HepG2 (cell line): Measurements from ENCODE around the gene KDM2B. TPM values are rescaled to one million over a fixed set of nuclear protein-coding genes. Genes with fewer than 3 reads are reported as not detected.

Source experiments
- BRF2 ChIP-seq: sonication (generic); formaldehyde crosslinking; IDR thresholded peaks from 2 replicates; pipeline ENCODE4 v1.8.1; 2022; ENCODE audit warnings: mild to moderate bottlenecking, missing genetic modification reagents
- HOXA3 ChIP-seq: sonication (generic); formaldehyde crosslinking; IDR thresholded peaks from 2 replicates; pipeline ENCODE4 v1.5.0; 2020; ENCODE audit warnings: missing genetic modification reagents
- MATR3 ChIP-seq: sonication (generic); formaldehyde crosslinking; IDR thresholded peaks from 2 replicates; pipeline ENCODE4 v1.4.0; 2020; ENCODE audit warnings: missing genetic modification reagents
- MED13 ChIP-seq: sonication (generic); formaldehyde crosslinking; IDR thresholded peaks from 2 replicates; pipeline ENCODE4 v1.5.0; 2020; ENCODE audit warnings: missing genetic modification reagents
- NFE2 ChIP-seq: sonication (generic); formaldehyde crosslinking; IDR thresholded peaks from 2 replicates; pipeline ENCODE4 v1.4.0; 2020; ENCODE audit warnings: missing genetic modification reagents
- NFKBIZ ChIP-seq: IDR thresholded peaks from 2 replicates; pipeline ENCODE4 v1.6.1; 2018; ENCODE audit warnings: missing genetic modification reagents, missing compliant biosample characterization
- NR2C2 ChIP-seq: sonication (generic); formaldehyde crosslinking; IDR thresholded peaks from 2 replicates; pipeline ENCODE4 v1.4.0; 2020; ENCODE audit warnings: missing genetic modification reagents, mild to moderate bottlenecking, moderate library complexity, borderline replicate concordance
- PHF8 ChIP-seq: sonication (generic); formaldehyde crosslinking; IDR thresholded peaks from 2 replicates; pipeline ENCODE4 v1.5.0; 2020; ENCODE audit warnings: missing genetic modification reagents
- RERE ChIP-seq: IDR thresholded peaks from 2 replicates; pipeline ENCODE4 v1.6.1; 2016; ENCODE audit warnings: low read depth, missing genetic modification reagents, missing compliant biosample characterization
- SATB2 ChIP-seq: sonication (generic); formaldehyde crosslinking; IDR thresholded peaks from 2 replicates; pipeline ENCODE4 v1.5.0; 2020; ENCODE audit warnings: missing genetic modification reagents
- SIX4 ChIP-seq: sonication (generic); formaldehyde crosslinking; IDR thresholded peaks from 2 replicates; pipeline ENCODE4 v1.4.0; 2020; ENCODE audit warnings: missing genetic modification reagents
- U2AF2 ChIP-seq: fragments of 200-400 bp; formaldehyde crosslinking; IDR thresholded peaks from 2 replicates; pipeline ENCODE4 v1.6.1; 2017; ENCODE audit warnings: low read depth, mild to moderate bottlenecking, low read length
- ZBTB26 ChIP-seq: IDR thresholded peaks from 2 replicates; pipeline ENCODE4 v1.6.1; 2016; ENCODE audit warnings: missing compliant biosample characterization, missing genetic modification reagents, borderline replicate concordance
- ZNF264 ChIP-seq: sonication (generic); formaldehyde crosslinking; IDR thresholded peaks from 2 replicates; pipeline ENCODE4 v1.4.0; 2020; ENCODE audit warnings: missing genetic modification reagents
- polyA plus RNA-seq, 8 experiments: library from polyadenylated mRNA; depleted of rRNA in 3 of 8; stranded (reverse) in 7 of 8; unstranded in 1 of 8; fragments of >200 nt; fragmentation: Illumina TruSeq in 4 of 8; extraction: Trizol in 4 of 8; gene quantifications; 2 replicates each; pipeline versions ENCODE4 v1.2.1 to v1.2.3, GENCODE V29; 2011 to 2016; ENCODE audit warnings: low read depth in 4 of 8, missing spikeins in 1 of 8, mixed read lengths in 1 of 8; ENCODE audit not compliant: insufficient read depth in 1 of 8
- total RNA-seq, 5 experiments: library from RNA; depleted of rRNA; stranded (reverse); fragments of >200 nt; fragmentation: Illumina TruSeq; extraction: Trizol; gene quantifications; 2 replicates each; pipeline ENCODE4 v1.2.3, GENCODE V29; 2016; ENCODE audit warnings: low read depth in 1 of 5
- TF ChIP-seq, protein P1 (sequence below): sonication (generic); formaldehyde crosslinking; IDR thresholded peaks from 2 replicates; pipeline ENCODE4 v1.4.0; 2020; ENCODE audit warnings: missing genetic modification reagents

The KDM2B gene
- total and polyA plus RNA-seq, 2 of the 13 experiments (the other 11 are each of a cell fraction or from before 2014, with no cell fraction given), result 17.5 to 26.1 TPM

DNA sequence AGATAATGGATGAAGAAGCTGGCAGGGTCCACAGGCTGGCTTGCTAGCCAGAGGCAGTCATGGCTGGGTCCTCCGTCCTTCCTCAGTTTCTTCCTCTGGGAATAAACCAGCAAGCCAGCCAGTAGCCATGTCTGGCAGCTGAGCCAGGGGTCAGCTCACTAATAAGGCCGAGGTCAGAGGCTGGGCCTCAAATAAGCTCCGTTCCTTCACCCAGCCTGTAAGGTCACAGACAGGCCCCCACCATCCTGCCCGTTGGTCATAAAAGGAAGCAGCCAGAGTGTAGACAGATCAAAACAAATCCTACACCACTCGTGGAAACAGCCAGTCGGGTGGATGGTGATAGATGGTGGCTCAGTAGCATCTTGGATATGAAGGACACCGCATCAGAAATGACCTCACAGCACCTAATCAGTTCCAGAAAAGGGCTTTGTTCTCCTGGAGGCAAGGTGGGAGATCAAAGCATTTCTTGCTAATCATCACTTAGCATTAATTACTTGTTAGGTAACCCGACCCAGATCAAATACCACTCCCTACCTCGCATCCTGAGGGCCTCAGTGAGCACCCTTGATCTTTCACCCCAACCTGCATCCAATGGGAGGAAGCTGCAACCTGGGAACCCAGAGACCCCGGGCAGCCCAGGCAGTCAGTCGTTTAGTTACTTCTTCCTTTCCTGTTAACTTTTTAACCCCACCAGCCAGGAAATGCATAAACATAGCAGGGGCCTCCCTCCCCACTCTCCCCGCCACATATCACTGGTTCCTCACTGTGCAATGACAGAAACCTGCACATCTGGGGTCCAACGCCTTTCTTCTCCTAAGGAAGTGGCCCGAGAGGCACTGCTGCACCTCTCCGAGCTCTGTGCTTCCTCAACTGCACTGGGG is 90.2 kb downstream of the KDM2B start (continued):
- peak; percentile 77 for TF ChIP-seq RERE (CRISPR knock-in tag)
- no peak for TF ChIP-seq U2AF2
- no peak for TF ChIP-seq MATR3 (CRISPR knock-in tag)
- TF ChIP-seq HOXA3 (CRISPR knock-in tag), result peak; percentile 71
- no peak for TF ChIP-seq NFE2
- no peak; the same call in 1 of the 2 replicates for TF ChIP-seq BRF2
- TF ChIP-seq PHF8 (CRISPR knock-in tag), result 0 out of 2 replicates have a peak, but pooled peaks have one; percentile 16
- TF ChIP-seq SATB2, result peak; percentile 95
- no peak; the same call in 1 of the 2 replicates for TF ChIP-seq ZBTB26 (CRISPR knock-in tag)
- TF ChIP-seq ZNF264 (CRISPR knock-in tag), result peak; percentile 73; the same call in 1 of the 2 replicates
- no peak for TF ChIP-seq NFKBIZ (CRISPR knock-in tag)
- TF ChIP-seq, protein P1, sequence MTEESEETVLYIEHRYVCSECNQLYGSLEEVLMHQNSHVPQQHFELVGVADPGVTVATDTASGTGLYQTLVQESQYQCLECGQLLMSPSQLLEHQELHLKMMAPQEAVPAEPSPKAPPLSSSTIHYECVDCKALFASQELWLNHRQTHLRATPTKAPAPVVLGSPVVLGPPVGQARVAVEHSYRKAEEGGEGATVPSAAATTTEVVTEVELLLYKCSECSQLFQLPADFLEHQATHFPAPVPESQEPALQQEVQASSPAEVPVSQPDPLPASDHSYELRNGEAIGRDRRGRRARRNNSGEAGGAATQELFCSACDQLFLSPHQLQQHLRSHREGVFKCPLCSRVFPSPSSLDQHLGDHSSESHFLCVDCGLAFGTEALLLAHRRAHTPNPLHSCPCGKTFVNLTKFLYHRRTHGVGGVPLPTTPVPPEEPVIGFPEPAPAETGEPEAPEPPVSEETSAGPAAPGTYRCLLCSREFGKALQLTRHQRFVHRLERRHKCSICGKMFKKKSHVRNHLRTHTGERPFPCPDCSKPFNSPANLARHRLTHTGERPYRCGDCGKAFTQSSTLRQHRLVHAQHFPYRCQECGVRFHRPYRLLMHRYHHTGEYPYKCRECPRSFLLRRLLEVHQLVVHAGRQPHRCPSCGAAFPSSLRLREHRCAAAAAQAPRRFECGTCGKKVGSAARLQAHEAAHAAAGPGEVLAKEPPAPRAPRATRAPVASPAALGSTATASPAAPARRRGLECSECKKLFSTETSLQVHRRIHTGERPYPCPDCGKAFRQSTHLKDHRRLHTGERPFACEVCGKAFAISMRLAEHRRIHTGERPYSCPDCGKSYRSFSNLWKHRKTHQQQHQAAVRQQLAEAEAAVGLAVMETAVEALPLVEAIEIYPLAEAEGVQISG (CRISPR knock-in tag), result peak; percentile 52
- TF ChIP-seq MED13 (CRISPR knock-in tag), result peak; percentile 87
- peak; percentile 97 for TF ChIP-seq SIX4 (CRISPR knock-in tag)
- TF ChIP-seq NR2C2, result peak; percentile 83
